WTC11 (cell line): Measurements from ENCODE around the gene SDK2. TPM values are rescaled to one million over a fixed set of nuclear protein-coding genes. Genes with fewer than 3 reads are reported as not detected.
"Not testable (repeated sequence)": the region's sequence is repeated elsewhere in the genome, so short reads cannot be mapped to it uniquely, and the experiment has no call there.

Experiments used
- ATAC-seq: fragments of 200-7000 bp; cut with Tn5 transposase; 2 replicates; pipeline ENCODE4 v1.10.0; 2021; ENCODE audit warnings: mild to moderate bottlenecking, moderate library complexity
- CTCF ChIA-PET: fragments of 300-600 bp; sonication (Branson Sonifier 250); formaldehyde crosslinking; loops from one replicate; lab custom pipeline; 2021; ENCODE audit warnings: antibody characterized with exemption; lab: Charles Lee
- POLR2A ChIA-PET: fragments of 350-600 bp; sonication (Branson Sonifier 250); formaldehyde crosslinking; loops from one replicate; lab custom pipeline; 2021; ENCODE audit warnings: antibody characterized with exemption; lab: Charles Lee
- DNase-seq: peaks from one replicate; pipeline ENCODE4 v3.0.0; 2021; ENCODE audit warnings: low spot score
- H3K27ac Mint-ChIP-seq: 2 replicates; pipeline ENCODE4 v1.8.0; 2021; ENCODE audit warnings: mixed read lengths
- H3K27me3 Mint-ChIP-seq: 2 replicates; pipeline ENCODE4 v1.8.0; 2021; ENCODE audit warnings: low read depth, mild to moderate bottlenecking, moderate library complexity, mixed read lengths
- H3K36me3 Mint-ChIP-seq: 2 replicates; pipeline ENCODE4 v1.8.0; 2021; ENCODE audit warnings: mixed read lengths
- H3K4me1 Mint-ChIP-seq: 2 replicates; pipeline ENCODE4 v1.8.0; 2022; ENCODE audit warnings: mixed read lengths
- H3K4me3 Mint-ChIP-seq: 2 replicates; pipeline ENCODE4 v1.8.0; 2021; ENCODE audit warnings: mild to moderate bottlenecking, moderate library complexity, mixed read lengths
- H3K9me3 Mint-ChIP-seq: 2 replicates; pipeline ENCODE4 v1.8.0; 2021; ENCODE audit warnings: mixed read lengths
- FOXJ3 ChIP-seq: sonication (generic); formaldehyde crosslinking; IDR thresholded peaks from 2 replicates; pipeline ENCODE4 v1.9.0; 2021; ENCODE audit warnings: missing genetic modification reagents, mild to moderate bottlenecking, borderline replicate concordance
- JAZF1 ChIP-seq: fragments of 250-450 bp; sonication (Bioruptor Pico); IDR thresholded peaks from 2 replicates; pipeline ENCODE4 v1.9.0; 2021; ENCODE audit warnings: moderate library complexity, mild to moderate bottlenecking, inconsistent platforms
- NFE2L1 ChIP-seq: sonication (generic); formaldehyde crosslinking; IDR thresholded peaks from 2 replicates; pipeline ENCODE4 v1.8.1; 2023; ENCODE audit warnings: missing genetic modification reagents
- SOX15 ChIP-seq: fragments of 250-450 bp; sonication (Bioruptor Pico); IDR thresholded peaks from 2 replicates; pipeline ENCODE4 v1.9.0; 2021; ENCODE audit warnings: mild to moderate bottlenecking
- total RNA-seq: library from RNA; stranded (reverse); gene quantifications from 3 replicates; pipeline ENCODE4 v1.2.3, GENCODE V29; 2021
- TF ChIP-seq, protein P1 (sequence below): fragments of 250-450 bp; sonication (Bioruptor Pico); IDR thresholded peaks from 2 replicates; pipeline ENCODE4 v1.9.0; 2021; ENCODE audit warnings: mild to moderate bottlenecking
- TF ChIP-seq, protein P2 (sequence below): sonication (generic); formaldehyde crosslinking; IDR thresholded peaks from 2 replicates; pipeline ENCODE4 v1.8.0; 2023; ENCODE audit warnings: mild to moderate bottlenecking, missing genetic modification reagents
- TF ChIP-seq, protein P3 (sequence below): fragments of 250-450 bp; sonication (Bioruptor Pico); IDR thresholded peaks from 2 replicates; pipeline ENCODE4 v1.9.0; 2021; ENCODE audit warnings: moderate library complexity, mild to moderate bottlenecking, inconsistent platforms, borderline replicate concordance
- TF ChIP-seq, protein P4 (sequence below): sonication (generic); formaldehyde crosslinking; IDR thresholded peaks from 2 replicates; pipeline ENCODE4 v1.8.1; 2022; ENCODE audit warnings: missing genetic modification reagents, borderline replicate concordance
- TF ChIP-seq, protein P5 (sequence below): sonication (generic); formaldehyde crosslinking; IDR thresholded peaks from 2 replicates; pipeline ENCODE4 v1.8.0; 2022; ENCODE audit warnings: mild to moderate bottlenecking, missing genetic modification reagents
- TF ChIP-seq, protein P6 (sequence below): sonication (generic); formaldehyde crosslinking; IDR thresholded peaks from 2 replicates; pipeline ENCODE4 v1.8.0; 2022; ENCODE audit warnings: mild to moderate bottlenecking, missing genetic modification reagents
- TF ChIP-seq, protein P7 (sequence below): sonication (generic); formaldehyde crosslinking; conservative IDR thresholded peaks from 2 replicates; pipeline ENCODE4 v1.8.1; 2023; ENCODE audit warnings: mild to moderate bottlenecking, low read depth, missing genetic modification reagents, moderate library complexity

SDK2 gene
- total RNA-seq, 1 experiment from 2014 or later, result 14.8 TPM

DNA sequence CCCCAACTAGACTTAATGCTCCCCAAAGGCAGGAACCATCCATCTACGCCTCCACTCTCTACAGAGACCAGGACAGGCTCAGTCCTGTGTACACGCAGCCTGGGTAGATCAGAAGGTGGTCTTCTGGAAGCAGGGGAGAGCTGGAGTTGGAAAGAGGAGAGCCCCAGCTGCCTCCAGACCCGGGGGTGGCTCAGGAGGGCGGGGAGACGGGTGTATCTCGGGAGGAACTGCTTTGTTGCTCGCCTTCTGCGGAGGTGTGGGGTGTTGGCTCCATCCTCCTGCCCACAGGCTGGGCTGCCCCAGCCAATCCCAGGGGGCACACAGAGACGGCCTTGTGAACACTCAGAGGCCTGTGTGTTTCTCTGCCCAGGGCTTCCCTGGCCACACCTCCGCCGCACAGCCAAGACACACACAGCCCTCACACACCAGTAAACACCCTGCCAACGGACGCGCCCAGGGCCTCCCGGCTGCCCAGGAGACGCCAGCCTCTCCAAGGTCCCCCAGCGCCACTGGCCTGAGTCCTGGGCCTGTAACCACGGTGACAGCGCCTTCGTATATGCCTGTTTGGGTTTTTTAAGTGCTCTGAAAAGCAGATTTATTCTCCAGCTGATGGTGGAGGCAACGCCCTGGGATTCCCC, 189.1 kb downstream of the SDK2 start:
- Mint-ChIP-seq H3K4me3 (no peak overlapping the region), H3K4me1 (no peaks in the 10 kb centered on the region), H3K9me3 (peaks cover 16% of the 10 kb centered on the region), H3K36me3 (peaks cover 18% of the 10 kb centered on the region), H3K27ac (no peak overlapping the region), H3K27me3 (no peaks in the 10 kb centered on the region)
- no peak for DNase-seq
- TF ChIP-seq, protein P1, sequence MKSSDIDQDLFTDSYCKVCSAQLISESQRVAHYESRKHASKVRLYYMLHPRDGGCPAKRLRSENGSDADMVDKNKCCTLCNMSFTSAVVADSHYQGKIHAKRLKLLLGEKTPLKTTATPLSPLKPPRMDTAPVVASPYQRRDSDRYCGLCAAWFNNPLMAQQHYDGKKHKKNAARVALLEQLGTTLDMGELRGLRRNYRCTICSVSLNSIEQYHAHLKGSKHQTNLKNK (CRISPR knock-in tag), result no peak
- no peak for TF ChIP-seq SOX15
- no peak for TF ChIP-seq JAZF1 (CRISPR knock-in tag)
- no peak for TF ChIP-seq FOXJ3
- CTCF ChIA-PET, result interaction anchor here (1.0 kb wide), 1 partner anchor 24 kb away, joined by 3 read pairs; no protein-coding TSS in a partner anchor
- POLR2A ChIA-PET, result interaction anchor here (0.5 kb wide), 1 partner anchor 13 kb away, joined by 3 read pairs; no protein-coding TSS in a partner anchor
- ATAC-seq, result no peak

DNA sequence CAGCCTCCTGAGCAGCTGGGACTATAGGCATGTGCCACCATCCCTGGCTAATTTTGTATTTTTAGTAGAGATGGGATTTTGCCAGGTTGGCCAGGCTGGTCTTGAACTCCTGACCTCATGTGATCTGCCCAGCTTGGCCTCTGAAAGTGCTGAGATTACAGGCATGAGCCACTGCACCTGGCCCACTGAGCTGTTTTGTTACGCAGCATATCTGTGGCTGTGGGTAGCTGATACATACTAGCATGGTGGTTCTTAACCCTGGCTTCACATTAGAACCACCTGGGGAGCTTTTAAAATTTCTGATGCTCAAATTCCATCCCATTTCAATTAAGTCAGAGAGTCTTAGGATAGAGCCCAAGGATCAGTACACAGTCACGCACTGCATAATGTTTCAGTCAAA, 190.8 kb downstream of the SDK2 start:
- POLR2A ChIA-PET, H3K27me3 Mint-ChIP-seq, H3K27ac Mint-ChIP-seq, ATAC-seq, DNase-seq, H3K4me3 Mint-ChIP-seq, H3K4me1 Mint-ChIP-seq: not testable (repeated sequence)
- peaks cover 18% of the 10 kb centered on the region for H3K36me3 Mint-ChIP-seq
- CTCF ChIA-PET, result interaction anchor here (1.2 to 1.3 kb wide), 2 partner anchors 14 to 24 kb away, joined by 3 to 4 read pairs; no protein-coding TSS in a partner anchor
- H3K9me3 Mint-ChIP-seq, result peaks cover 12% of the 10 kb centered on the region

DNA sequence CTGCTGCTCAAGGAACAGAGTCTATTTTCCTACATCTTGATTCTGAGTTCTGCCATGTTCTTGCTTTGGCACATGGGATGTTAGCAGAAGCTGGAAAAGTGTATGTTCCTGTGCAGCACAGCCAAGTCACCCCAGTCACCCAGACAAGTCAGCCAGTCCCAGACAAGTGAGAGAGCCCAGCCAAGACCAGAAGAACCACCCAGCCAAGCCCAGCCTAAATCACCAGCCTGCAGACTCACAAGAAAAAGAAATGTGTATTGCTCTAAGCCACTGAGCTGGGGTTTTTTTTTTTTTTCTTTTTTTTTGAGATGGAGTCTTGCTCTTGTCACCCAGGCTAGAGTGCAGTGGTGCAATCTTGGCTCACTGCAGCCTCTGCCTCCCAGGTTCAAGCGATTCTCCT, 191.2 kb downstream of the SDK2 start:
- TF ChIP-seq, protein P2, sequence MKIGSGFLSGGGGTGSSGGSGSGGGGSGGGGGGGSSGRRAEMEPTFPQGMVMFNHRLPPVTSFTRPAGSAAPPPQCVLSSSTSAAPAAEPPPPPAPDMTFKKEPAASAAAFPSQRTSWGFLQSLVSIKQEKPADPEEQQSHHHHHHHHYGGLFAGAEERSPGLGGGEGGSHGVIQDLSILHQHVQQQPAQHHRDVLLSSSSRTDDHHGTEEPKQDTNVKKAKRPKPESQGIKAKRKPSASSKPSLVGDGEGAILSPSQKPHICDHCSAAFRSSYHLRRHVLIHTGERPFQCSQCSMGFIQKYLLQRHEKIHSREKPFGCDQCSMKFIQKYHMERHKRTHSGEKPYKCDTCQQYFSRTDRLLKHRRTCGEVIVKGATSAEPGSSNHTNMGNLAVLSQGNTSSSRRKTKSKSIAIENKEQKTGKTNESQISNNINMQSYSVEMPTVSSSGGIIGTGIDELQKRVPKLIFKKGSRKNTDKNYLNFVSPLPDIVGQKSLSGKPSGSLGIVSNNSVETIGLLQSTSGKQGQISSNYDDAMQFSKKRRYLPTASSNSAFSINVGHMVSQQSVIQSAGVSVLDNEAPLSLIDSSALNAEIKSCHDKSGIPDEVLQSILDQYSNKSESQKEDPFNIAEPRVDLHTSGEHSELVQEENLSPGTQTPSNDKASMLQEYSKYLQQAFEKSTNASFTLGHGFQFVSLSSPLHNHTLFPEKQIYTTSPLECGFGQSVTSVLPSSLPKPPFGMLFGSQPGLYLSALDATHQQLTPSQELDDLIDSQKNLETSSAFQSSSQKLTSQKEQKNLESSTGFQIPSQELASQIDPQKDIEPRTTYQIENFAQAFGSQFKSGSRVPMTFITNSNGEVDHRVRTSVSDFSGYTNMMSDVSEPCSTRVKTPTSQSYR, result no peak
- no peak for TF ChIP-seq NFE2L1 (CRISPR knock-in tag)
- DNase-seq, result no peak
- ChIA-PET POLR2A (no interaction called here), CTCF (no interaction called here)
- Mint-ChIP-seq H3K4me3 (no peak overlapping the region), H3K9me3 (peaks cover 12% of the 10 kb centered on the region), H3K4me1 (no peaks in the 10 kb centered on the region), H3K27me3 (no peaks in the 10 kb centered on the region), H3K27ac (no peak overlapping the region), H3K36me3 (peaks cover 18% of the 10 kb centered on the region)
- no peak for ATAC-seq

DNA sequence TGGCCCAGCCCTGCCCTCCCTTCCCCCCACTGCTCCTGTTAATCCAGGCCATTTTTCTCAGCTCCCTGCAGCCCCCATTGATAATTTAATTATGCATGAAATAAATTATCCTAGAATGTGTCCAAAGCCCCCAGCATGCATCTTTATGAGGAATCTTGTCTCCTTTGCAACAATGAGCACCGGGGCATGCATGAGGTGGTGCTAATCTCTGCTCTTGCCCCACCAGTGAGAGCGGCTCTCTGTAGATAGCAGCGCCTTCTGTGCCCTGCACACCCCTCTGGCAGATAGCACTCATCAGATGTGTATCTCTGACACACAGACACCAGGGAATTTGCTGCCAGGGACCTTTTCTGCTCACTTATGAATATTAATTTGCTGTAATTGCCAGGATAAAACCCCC, 192.2 kb downstream of the SDK2 start:
- Mint-ChIP-seq H3K27me3 (no peaks in the 10 kb centered on the region), H3K36me3 (peaks cover 18% of the 10 kb centered on the region), H3K27ac (no peak overlapping the region), H3K4me1 (no peaks in the 10 kb centered on the region), H3K9me3 (peaks cover 12% of the 10 kb centered on the region), H3K4me3 (no peak overlapping the region)
- ChIA-PET POLR2A (no interaction called here), CTCF (interaction anchor here (0.6 kb wide), 1 partner anchor 26 kb away, joined by 4 read pairs; no protein-coding TSS in a partner anchor)
- no peak for DNase-seq
- TF ChIP-seq, protein P3, sequence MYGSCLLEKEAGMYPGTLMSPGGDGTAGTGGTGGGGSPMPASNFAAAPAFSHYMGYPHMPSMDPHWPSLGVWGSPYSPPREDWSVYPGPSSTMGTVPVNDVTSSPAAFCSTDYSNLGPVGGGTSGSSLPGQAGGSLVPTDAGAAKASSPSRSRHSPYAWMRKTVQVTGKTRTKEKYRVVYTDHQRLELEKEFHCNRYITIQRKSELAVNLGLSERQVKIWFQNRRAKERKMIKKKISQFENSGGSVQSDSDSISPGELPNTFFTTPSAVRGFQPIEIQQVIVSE (CRISPR knock-in tag), result no peak
- TF ChIP-seq, protein P4, sequence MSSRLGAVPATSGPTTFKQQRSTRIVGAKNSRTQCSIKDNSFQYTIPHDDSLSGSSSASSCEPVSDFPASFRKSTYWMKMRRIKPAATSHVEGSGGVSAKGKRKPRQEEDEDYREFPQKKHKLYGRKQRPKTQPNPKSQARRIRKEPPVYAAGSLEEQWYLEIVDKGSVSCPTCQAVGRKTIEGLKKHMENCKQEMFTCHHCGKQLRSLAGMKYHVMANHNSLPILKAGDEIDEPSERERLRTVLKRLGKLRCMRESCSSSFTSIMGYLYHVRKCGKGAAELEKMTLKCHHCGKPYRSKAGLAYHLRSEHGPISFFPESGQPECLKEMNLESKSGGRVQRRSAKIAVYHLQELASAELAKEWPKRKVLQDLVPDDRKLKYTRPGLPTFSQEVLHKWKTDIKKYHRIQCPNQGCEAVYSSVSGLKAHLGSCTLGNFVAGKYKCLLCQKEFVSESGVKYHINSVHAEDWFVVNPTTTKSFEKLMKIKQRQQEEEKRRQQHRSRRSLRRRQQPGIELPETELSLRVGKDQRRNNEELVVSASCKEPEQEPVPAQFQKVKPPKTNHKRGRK, result no peak
- TF ChIP-seq, protein P5, sequence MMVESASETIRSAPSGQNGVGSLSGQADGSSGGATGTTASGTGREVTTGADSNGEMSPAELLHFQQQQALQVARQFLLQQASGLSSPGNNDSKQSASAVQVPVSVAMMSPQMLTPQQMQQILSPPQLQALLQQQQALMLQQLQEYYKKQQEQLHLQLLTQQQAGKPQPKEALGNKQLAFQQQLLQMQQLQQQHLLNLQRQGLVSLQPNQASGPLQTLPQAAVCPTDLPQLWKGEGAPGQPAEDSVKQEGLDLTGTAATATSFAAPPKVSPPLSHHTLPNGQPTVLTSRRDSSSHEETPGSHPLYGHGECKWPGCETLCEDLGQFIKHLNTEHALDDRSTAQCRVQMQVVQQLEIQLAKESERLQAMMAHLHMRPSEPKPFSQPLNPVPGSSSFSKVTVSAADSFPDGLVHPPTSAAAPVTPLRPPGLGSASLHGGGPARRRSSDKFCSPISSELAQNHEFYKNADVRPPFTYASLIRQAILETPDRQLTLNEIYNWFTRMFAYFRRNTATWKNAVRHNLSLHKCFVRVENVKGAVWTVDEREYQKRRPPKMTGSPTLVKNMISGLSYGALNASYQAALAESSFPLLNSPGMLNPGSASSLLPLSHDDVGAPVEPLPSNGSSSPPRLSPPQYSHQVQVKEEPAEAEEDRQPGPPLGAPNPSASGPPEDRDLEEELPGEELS (CRISPR knock-in tag), result no peak
- no peak for TF ChIP-seq JAZF1 (CRISPR knock-in tag)
- TF ChIP-seq, protein P6, sequence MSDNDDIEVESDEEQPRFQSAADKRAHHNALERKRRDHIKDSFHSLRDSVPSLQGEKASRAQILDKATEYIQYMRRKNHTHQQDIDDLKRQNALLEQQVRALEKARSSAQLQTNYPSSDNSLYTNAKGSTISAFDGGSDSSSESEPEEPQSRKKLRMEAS (CRISPR knock-in tag), result no peak
- TF ChIP-seq, protein P7, sequence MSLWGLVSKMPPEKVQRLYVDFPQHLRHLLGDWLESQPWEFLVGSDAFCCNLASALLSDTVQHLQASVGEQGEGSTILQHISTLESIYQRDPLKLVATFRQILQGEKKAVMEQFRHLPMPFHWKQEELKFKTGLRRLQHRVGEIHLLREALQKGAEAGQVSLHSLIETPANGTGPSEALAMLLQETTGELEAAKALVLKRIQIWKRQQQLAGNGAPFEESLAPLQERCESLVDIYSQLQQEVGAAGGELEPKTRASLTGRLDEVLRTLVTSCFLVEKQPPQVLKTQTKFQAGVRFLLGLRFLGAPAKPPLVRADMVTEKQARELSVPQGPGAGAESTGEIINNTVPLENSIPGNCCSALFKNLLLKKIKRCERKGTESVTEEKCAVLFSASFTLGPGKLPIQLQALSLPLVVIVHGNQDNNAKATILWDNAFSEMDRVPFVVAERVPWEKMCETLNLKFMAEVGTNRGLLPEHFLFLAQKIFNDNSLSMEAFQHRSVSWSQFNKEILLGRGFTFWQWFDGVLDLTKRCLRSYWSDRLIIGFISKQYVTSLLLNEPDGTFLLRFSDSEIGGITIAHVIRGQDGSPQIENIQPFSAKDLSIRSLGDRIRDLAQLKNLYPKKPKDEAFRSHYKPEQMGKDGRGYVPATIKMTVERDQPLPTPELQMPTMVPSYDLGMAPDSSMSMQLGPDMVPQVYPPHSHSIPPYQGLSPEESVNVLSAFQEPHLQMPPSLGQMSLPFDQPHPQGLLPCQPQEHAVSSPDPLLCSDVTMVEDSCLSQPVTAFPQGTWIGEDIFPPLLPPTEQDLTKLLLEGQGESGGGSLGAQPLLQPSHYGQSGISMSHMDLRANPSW (CRISPR knock-in tag), result no peak
- ATAC-seq, result no peak
